ENCODE data around the gene TRIP10. TPM values are rescaled to one million over a fixed set of nuclear protein-coding genes. Genes with fewer than 3 reads are reported as not detected.

The TRIP10 gene
- 100 to 1,000 TPM in 3 of 4 donors, 10 to 100 TPM in 1; 94.1 to 129 (median 104) TPM for total RNA-seq

GRCh38 chr19:6739390-6739882 lies at the start of gene TRIP10:
TSS of gene TRIP10 (plus strand) at chr19:6739680. CDS start at chr19:6739762, 82 bp downstream.
- peaks cover 0 to 25% of the 10 kb centered on the region in 2 donors for H3K36me3 ChIP-seq
- WGBS, 2 donors (ENCODE audit: low coverage in 1 of 2): 0% methylated on average over 4 to 14 of the region's 47 CpGs
- TF ChIP-seq EP300 (IDR thresholded peaks at IDR 0.05) (no peak), POLR2A (IDR thresholded peaks at IDR 0.05) (peak; percentile 43 to 64), POLR2AphosphoS5 (IDR thresholded peaks at IDR 0.05) (peak; percentile 30), CTCF (IDR thresholded peaks at IDR 0.05) (no peak)
- no peaks in the 10 kb centered on the region for H3K9me3 ChIP-seq
- peak within 1 kb of the TSS; percentile 66 to 93 for H3K4me3 ChIP-seq
- H3K27ac ChIP-seq: peak within 1 kb of the TSS; percentile 84 to 99 (median 92)
- H3K27me3 ChIP-seq: no peaks in the 10 kb centered on the region
- H3K4me1 ChIP-seq: peaks cover 3 to 73% (median 32%) of the 10 kb centered on the region in 3 donors
- ATAC-seq: peak; percentile 6

- Histone ChIP-seq H3K4me3 (no peak overlapping the region), H3K4me1 (no peaks in the 10 kb centered on the region), H3K27ac (no peak overlapping the region), H3K36me3 (peaks cover 0 to 28% of the 10 kb centered on the region in 2 donors), H3K9me3 (no peaks in the 10 kb centered on the region), H3K27me3 (peaks cover 37% of the 10 kb centered on the region)
- 75 to 77% methylated on average over 8 to 10 of the region's 11 CpGs for WGBS, 2 donors (ENCODE audit: low coverage in 1 of 2)
- no peak for ATAC-seq
- no peak for TF ChIP-seq CTCF (IDR thresholded peaks at IDR 0.05)
- TF ChIP-seq EP300 (IDR thresholded peaks at IDR 0.05): no peak
- no peak for TF ChIP-seq POLR2A (IDR thresholded peaks at IDR 0.05)
- TF ChIP-seq POLR2AphosphoS5 (IDR thresholded peaks at IDR 0.05): no peak
Measured at GRCh38 chr19:6690160-6690885, 49.2 kb upstream of the TRIP10 start.

- ATAC-seq: no peak
- Histone ChIP-seq H3K36me3 (peaks cover 0 to 28% of the 10 kb centered on the region in 2 donors), H3K27me3 (peaks cover 37% of the 10 kb centered on the region), H3K4me3 (no peak overlapping the region), H3K27ac (no peak overlapping the region), H3K4me1 (no peaks in the 10 kb centered on the region), H3K9me3 (no peaks in the 10 kb centered on the region)
- TF ChIP-seq CTCF (IDR thresholded peaks at IDR 0.05): no peak
- TF ChIP-seq POLR2A (IDR thresholded peaks at IDR 0.05): no peak
- TF ChIP-seq POLR2AphosphoS5 (IDR thresholded peaks at IDR 0.05): no peak
- no peak for TF ChIP-seq EP300 (IDR thresholded peaks at IDR 0.05)
- 85% methylated on average over 6 of the region's 8 CpGs; no CpG with 5 or more reads in 1 of the 2 donors for WGBS, 2 donors (ENCODE audit: low coverage in 1 of 2)
Measured at GRCh38 chr19:6691342-6691741, 48.1 kb upstream of the TRIP10 start.

- Histone ChIP-seq H3K9me3 (no peaks in the 10 kb centered on the region), H3K27me3 (peaks cover 44% of the 10 kb centered on the region), H3K4me3 (no peak overlapping the region), H3K36me3 (peaks cover 0 to 32% of the 10 kb centered on the region in 2 donors), H3K27ac (no peak overlapping the region), H3K4me1 (no peaks in the 10 kb centered on the region)
- no peak for ATAC-seq
- TF ChIP-seq EP300 (IDR thresholded peaks at IDR 0.05) (no peak), CTCF (IDR thresholded peaks at IDR 0.05) (no peak), POLR2A (IDR thresholded peaks at IDR 0.05) (no peak), POLR2AphosphoS5 (IDR thresholded peaks at IDR 0.05) (no peak)
- 90% methylated on average over 8 of the region's 10 CpGs; no CpG with 5 or more reads in 1 of the 2 donors for WGBS, 2 donors (ENCODE audit: low coverage in 1 of 2)
Measured at GRCh38 chr19:6692027-6692426, 47.5 kb upstream of the TRIP10 start.

Data from gastroesophageal sphincter (tissue), 4 donors.